Neural cell (in vitro differentiated cells): Measurements from ENCODE around the gene ACOX3. TPM values are rescaled to one million over a fixed set of nuclear protein-coding genes. Genes with fewer than 3 reads are reported as not detected.

Experiments
- H2AFZ ChIP-seq: fragments of 200-600, 300-800 bp; sonication (generic), shearing (Covaris generic); 2 replicates; pipeline ENCODE4 v1.6.0; 2014; ENCODE audit warnings: low read depth, mild to moderate bottlenecking, antibody characterized with exemption, low read length, moderate library complexity
- H3F3A ChIP-seq: fragments of 200-600 bp; shearing (Covaris generic); 2 replicates; pipeline ENCODE4 v1.6.1; 2016; ENCODE audit warnings: mild to moderate bottlenecking, moderate library complexity, mixed read lengths, antibody characterized with exemption, low read length; ENCODE audit not compliant: insufficient read depth, poor library complexity, severe bottlenecking
- H3K27ac ChIP-seq: fragments of 200-600, 300-800 bp; sonication (generic), shearing (Covaris generic); 2 replicates; pipeline ENCODE4 v1.5.1; 2014; ENCODE audit warnings: mild to moderate bottlenecking, low read length, moderate library complexity
- H3K27me3 ChIP-seq: fragments of 300-800, 200-600 bp; sonication (generic), shearing (Covaris generic); 2 replicates; pipeline ENCODE4 v1.6.0; 2014; ENCODE audit warnings: mild to moderate bottlenecking, low read depth, low read length, moderate library complexity; ENCODE audit not compliant: insufficient read depth
- H3K36me3 ChIP-seq: fragments of 300-800, 200-600 bp; sonication (generic), shearing (Covaris generic); 2 replicates; pipeline ENCODE4 v1.5.1; 2014; ENCODE audit warnings: mild to moderate bottlenecking, antibody characterized with exemption, low read length, moderate library complexity; ENCODE audit not compliant: insufficient read depth
- H3K4me2 ChIP-seq: fragments of 300-800, 200-600 bp; sonication (generic), shearing (Covaris generic); 2 replicates; pipeline ENCODE4 v1.6.0; 2014; ENCODE audit warnings: mild to moderate bottlenecking, low read length
- H3K4me3 ChIP-seq: fragments of 300-800, 200-600 bp; sonication (generic), shearing (Covaris generic); 2 replicates; pipeline ENCODE4 v1.5.1; 2014; ENCODE audit warnings: mild to moderate bottlenecking, low read length, moderate library complexity
- H3K79me2 ChIP-seq: fragments of 200-600 bp; shearing (Covaris generic); replicated peaks from 2 replicates; pipeline ENCODE4 v1.6.0; 2014; ENCODE audit warnings: mild to moderate bottlenecking, low read length, moderate library complexity; ENCODE audit not compliant: insufficient read depth
- H3K9ac ChIP-seq: fragments of 300-800, 200-600 bp; sonication (generic), shearing (Covaris generic); 2 replicates; pipeline ENCODE4 v1.6.1; 2016; ENCODE audit warnings: mild to moderate bottlenecking, low read length, mixed read lengths
- H3K9me2 ChIP-seq: fragments of 200-600 bp; shearing (Covaris generic); 2 replicates; pipeline ENCODE4 v1.6.1; 2016; ENCODE audit warnings: mild to moderate bottlenecking, low read length, mixed read lengths; ENCODE audit not compliant: insufficient read depth
- H3K9me3 ChIP-seq: fragments of 200-600, 300-800 bp; sonication (generic), shearing (Covaris generic); 2 replicates; pipeline ENCODE4 v1.6.1; 2016; ENCODE audit warnings: mild to moderate bottlenecking, mixed run types, low read length, moderate library complexity, mixed read lengths
- H4K20me1 ChIP-seq: fragments of 200-600 bp; shearing (Covaris generic); 2 replicates; pipeline ENCODE4 v1.6.1; 2016; ENCODE audit warnings: mild to moderate bottlenecking, mixed run types; ENCODE audit not compliant: insufficient read depth
- CTCF ChIP-seq: fragments of 450-650 bp; IDR thresholded peaks from 2 replicates; pipeline ENCODE4 v1.5.1; 2014; ENCODE audit warnings: antibody characterized with exemption, mild to moderate bottlenecking, moderate library complexity; ENCODE audit not compliant: poor library complexity, severe bottlenecking
- EP300 ChIP-seq: fragments of 450-650 bp; conservative IDR thresholded peaks from 2 replicates; pipeline ENCODE4 v1.6.1; 2014; ENCODE audit warnings: antibody characterized with exemption, mild to moderate bottlenecking, moderate library complexity; ENCODE audit not compliant: poor library complexity, severe bottlenecking
- EZH2 ChIP-seq: fragments of 200-600, 300-800 bp; shearing (Covaris generic), sonication (generic); IDR thresholded peaks from 2 replicates; pipeline ENCODE4 v1.6.1; 2014; ENCODE audit warnings: antibody characterized with exemption, low read length, borderline replicate concordance, mild to moderate bottlenecking; ENCODE audit not compliant: insufficient read depth, poor library complexity, severe bottlenecking
- MXI1 ChIP-seq: fragments of 450-650 bp; conservative IDR thresholded peaks from 2 replicates; pipeline ENCODE4 v1.6.1; 2014; ENCODE audit warnings: antibody characterized with exemption, mild to moderate bottlenecking; ENCODE audit not compliant: poor library complexity, severe bottlenecking
- POLR2AphosphoS5 ChIP-seq: IDR thresholded peaks from 2 replicates; pipeline ENCODE4 v1.6.1; 2012
- REST ChIP-seq: IDR thresholded peaks from 2 replicates; pipeline ENCODE4 v1.6.1; 2012; ENCODE audit warnings: borderline replicate concordance
- SMC3 ChIP-seq: fragments of 450-650 bp; conservative IDR thresholded peaks from 2 replicates; pipeline ENCODE4 v1.6.1; 2014; ENCODE audit warnings: antibody characterized with exemption, mild to moderate bottlenecking, moderate library complexity; ENCODE audit not compliant: poor library complexity
- TAF1 ChIP-seq: IDR thresholded peaks from 2 replicates; pipeline ENCODE4 v1.6.1; 2012; ENCODE audit warnings: low read depth
- polyA plus RNA-seq: library from polyadenylated mRNA; depleted of rRNA; stranded (reverse); fragments of >200 nt; gene quantifications from 2 replicates; pipeline ENCODE4 v1.2.3, GENCODE V29; 2014

ACOX3 gene
- polyA plus RNA-seq, 1 donor from 2014 or later: 13.2 TPM

- Histone ChIP-seq H3K27ac (no peak overlapping the region), H3K9me3 (no peaks in the 10 kb centered on the region), H3F3A (no peaks in the 10 kb centered on the region), H3K79me2 (no peaks in the 10 kb centered on the region), H3K4me3 (no peak overlapping the region), H3K36me3 (no peaks in the 10 kb centered on the region), H2AFZ (no peak overlapping the region), H4K20me1 (no peaks in the 10 kb centered on the region), H3K9me2 (no peaks in the 10 kb centered on the region), H3K9ac (no peak overlapping the region), H3K4me2 (no peak overlapping the region), H3K27me3 (no peaks in the 10 kb centered on the region)
- TF ChIP-seq REST (no peak), CTCF (no peak), TAF1 (no peak), EP300 (no peak), SMC3 (no peak), EZH2 (no peak), MXI1 (no peak)
Measured at GRCh38 chr4:8365951-8366350, 74.6 kb downstream of the ACOX3 start.

GRCh38 chr4:8365353-8365752 is 75.2 kb downstream of the ACOX3 start:
- H3K9me2 ChIP-seq: no peaks in the 10 kb centered on the region
- H3K4me3 ChIP-seq: no peak overlapping the region
- TF ChIP-seq REST (no peak), POLR2AphosphoS5 (no peak)
- no peak overlapping the region for H3K27ac ChIP-seq
- H4K20me1 ChIP-seq: no peaks in the 10 kb centered on the region
- no peaks in the 10 kb centered on the region for H3F3A ChIP-seq
- H3K9ac ChIP-seq: no peak overlapping the region
- H3K79me2 ChIP-seq: no peaks in the 10 kb centered on the region
- H3K9me3 ChIP-seq: no peaks in the 10 kb centered on the region
- H3K27me3 ChIP-seq: no peaks in the 10 kb centered on the region
- no peak overlapping the region for H3K4me2 ChIP-seq
- no peaks in the 10 kb centered on the region for H3K36me3 ChIP-seq
- no peak overlapping the region for H2AFZ ChIP-seq
